ENCODE data around the gene CPNE4.

DNA sequence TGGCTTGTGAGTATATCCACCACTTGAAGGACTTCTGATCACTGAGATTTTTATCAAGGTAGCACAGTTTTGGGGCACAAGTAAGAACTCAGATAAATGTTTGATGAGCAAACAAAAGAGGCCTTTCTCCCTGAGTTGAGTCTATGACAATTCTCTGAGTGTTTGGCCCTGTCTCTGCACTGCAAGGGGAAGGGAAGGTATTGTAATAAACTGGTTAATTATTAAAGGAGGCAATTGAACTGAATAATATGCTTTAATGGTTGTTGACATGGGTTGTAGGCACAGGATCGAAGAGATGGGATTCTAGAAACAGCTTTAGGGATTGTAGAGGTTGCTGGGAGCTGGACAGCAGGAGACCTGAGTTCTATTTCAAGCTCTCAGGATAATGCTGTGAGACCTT, 437.0 kb downstream of the CPNE4 start:
- TF ChIP-seq, protein P1, sequence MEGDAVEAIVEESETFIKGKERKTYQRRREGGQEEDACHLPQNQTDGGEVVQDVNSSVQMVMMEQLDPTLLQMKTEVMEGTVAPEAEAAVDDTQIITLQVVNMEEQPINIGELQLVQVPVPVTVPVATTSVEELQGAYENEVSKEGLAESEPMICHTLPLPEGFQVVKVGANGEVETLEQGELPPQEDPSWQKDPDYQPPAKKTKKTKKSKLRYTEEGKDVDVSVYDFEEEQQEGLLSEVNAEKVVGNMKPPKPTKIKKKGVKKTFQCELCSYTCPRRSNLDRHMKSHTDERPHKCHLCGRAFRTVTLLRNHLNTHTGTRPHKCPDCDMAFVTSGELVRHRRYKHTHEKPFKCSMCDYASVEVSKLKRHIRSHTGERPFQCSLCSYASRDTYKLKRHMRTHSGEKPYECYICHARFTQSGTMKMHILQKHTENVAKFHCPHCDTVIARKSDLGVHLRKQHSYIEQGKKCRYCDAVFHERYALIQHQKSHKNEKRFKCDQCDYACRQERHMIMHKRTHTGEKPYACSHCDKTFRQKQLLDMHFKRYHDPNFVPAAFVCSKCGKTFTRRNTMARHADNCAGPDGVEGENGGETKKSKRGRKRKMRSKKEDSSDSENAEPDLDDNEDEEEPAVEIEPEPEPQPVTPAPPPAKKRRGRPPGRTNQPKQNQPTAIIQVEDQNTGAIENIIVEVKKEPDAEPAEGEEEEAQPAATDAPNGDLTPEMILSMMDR (conservative IDR thresholded peaks at IDR 0.05; ENCODE audit: low read length) = no peak
- TF ChIP-seq EZH2phosphoT487 (IDR thresholded peaks at IDR 0.05; ENCODE audit: borderline replicate concordance) = no peak
